Panc1 (cell line): ENCODE results near the gene RXFP4.

Experiments used
- POLR2AphosphoS5 ChIP-seq: IDR thresholded peaks from 2 replicates; pipeline ENCODE4 v1.6.1; 2012; ENCODE audit warnings: mild to moderate bottlenecking, low read depth, low read length, moderate library complexity
- TCF7L2 ChIP-seq: IDR thresholded peaks from 2 replicates; pipeline ENCODE4 v1.6.1; 2011; ENCODE audit warnings: mild to moderate bottlenecking, low read depth, low read length, inconsistent platforms
- TF ChIP-seq, protein P1 (sequence below): fragments of 450-650 bp; IDR thresholded peaks from 2 replicates; pipeline ENCODE4 v1.5.1; 2017; ENCODE audit warnings: mild to moderate bottlenecking
- TF ChIP-seq, protein P2 (sequence below), 2 experiments: IDR thresholded peaks; 2 replicates each; pipeline ENCODE4 v1.6.1; 2011 to 2012; ENCODE audit warnings: low read depth in 2 of 2, control low read depth in 1 of 2, low read length in 1 of 2, mild to moderate bottlenecking in 1 of 2, moderate library complexity in 1 of 2; ENCODE audit not compliant: insufficient read depth in 1 of 2

DNA sequence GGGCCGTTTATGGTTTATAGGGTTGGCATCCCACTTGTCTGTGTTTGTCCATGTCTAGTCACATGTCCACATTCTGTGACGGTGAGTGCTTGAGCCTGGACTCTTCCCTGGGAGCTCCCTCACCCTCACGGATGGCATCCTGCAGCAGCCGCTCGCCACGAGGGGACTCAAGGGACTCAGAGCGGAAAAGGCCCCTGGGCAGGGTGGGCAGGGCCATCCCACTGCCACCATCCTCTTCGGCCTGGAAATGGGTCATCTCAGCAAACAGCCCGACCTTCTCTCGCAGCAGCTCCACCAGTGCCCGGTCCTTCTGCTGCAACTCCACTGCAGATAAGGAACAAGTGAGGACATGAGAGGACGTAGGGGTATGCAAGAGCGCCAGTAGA, 11.1 kb downstream of the RXFP4 start:
- TF ChIP-seq, protein P1, sequence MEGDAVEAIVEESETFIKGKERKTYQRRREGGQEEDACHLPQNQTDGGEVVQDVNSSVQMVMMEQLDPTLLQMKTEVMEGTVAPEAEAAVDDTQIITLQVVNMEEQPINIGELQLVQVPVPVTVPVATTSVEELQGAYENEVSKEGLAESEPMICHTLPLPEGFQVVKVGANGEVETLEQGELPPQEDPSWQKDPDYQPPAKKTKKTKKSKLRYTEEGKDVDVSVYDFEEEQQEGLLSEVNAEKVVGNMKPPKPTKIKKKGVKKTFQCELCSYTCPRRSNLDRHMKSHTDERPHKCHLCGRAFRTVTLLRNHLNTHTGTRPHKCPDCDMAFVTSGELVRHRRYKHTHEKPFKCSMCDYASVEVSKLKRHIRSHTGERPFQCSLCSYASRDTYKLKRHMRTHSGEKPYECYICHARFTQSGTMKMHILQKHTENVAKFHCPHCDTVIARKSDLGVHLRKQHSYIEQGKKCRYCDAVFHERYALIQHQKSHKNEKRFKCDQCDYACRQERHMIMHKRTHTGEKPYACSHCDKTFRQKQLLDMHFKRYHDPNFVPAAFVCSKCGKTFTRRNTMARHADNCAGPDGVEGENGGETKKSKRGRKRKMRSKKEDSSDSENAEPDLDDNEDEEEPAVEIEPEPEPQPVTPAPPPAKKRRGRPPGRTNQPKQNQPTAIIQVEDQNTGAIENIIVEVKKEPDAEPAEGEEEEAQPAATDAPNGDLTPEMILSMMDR, result no peak
- TF ChIP-seq POLR2AphosphoS5 (no peak), TCF7L2 (no peak)
- TF ChIP-seq, protein P2, sequence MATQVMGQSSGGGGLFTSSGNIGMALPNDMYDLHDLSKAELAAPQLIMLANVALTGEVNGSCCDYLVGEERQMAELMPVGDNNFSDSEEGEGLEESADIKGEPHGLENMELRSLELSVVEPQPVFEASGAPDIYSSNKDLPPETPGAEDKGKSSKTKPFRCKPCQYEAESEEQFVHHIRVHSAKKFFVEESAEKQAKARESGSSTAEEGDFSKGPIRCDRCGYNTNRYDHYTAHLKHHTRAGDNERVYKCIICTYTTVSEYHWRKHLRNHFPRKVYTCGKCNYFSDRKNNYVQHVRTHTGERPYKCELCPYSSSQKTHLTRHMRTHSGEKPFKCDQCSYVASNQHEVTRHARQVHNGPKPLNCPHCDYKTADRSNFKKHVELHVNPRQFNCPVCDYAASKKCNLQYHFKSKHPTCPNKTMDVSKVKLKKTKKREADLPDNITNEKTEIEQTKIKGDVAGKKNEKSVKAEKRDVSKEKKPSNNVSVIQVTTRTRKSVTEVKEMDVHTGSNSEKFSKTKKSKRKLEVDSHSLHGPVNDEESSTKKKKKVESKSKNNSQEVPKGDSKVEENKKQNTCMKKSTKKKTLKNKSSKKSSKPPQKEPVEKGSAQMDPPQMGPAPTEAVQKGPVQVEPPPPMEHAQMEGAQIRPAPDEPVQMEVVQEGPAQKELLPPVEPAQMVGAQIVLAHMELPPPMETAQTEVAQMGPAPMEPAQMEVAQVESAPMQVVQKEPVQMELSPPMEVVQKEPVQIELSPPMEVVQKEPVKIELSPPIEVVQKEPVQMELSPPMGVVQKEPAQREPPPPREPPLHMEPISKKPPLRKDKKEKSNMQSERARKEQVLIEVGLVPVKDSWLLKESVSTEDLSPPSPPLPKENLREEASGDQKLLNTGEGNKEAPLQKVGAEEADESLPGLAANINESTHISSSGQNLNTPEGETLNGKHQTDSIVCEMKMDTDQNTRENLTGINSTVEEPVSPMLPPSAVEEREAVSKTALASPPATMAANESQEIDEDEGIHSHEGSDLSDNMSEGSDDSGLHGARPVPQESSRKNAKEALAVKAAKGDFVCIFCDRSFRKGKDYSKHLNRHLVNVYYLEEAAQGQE (IDR thresholded peaks at IDR 0.05; ENCODE audit: insufficient read depth in 1 of 2, low read depth in 2 of 2, low read length in 1 of 2), result no peak
